ENCODE measurements around the gene NEDD8.

Gene NEDD8

DNA sequence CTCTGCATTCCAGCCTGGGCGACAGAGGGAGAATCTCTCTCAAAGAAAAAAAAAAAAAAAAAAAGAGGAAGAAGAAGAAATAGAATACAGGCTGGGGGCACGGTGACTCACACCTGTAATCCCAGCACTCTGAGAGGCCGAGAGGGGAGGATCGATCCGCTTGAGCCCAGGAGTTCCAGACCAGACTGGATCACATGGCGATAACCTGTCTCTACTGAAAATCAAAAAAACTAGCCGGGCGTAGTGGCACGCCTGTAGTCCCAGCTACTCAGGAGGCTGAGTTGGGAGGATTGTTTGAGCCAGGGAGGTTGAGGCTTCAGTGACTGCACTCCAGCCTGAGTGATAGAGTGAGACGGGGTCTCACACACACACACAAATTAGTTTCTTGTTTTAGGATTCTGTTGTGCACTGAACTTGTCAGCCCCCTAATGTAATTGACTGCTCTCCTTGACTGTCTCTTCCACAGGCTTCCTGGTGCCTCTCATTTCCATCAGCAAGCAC, 11.2 kb upstream of the NEDD8 start:
- peak overlapping the region; percentile 73 for H3K4me3 ChIP-seq (ENCODE audit: low read depth, low read length)
- TF ChIP-seq, protein P1, sequence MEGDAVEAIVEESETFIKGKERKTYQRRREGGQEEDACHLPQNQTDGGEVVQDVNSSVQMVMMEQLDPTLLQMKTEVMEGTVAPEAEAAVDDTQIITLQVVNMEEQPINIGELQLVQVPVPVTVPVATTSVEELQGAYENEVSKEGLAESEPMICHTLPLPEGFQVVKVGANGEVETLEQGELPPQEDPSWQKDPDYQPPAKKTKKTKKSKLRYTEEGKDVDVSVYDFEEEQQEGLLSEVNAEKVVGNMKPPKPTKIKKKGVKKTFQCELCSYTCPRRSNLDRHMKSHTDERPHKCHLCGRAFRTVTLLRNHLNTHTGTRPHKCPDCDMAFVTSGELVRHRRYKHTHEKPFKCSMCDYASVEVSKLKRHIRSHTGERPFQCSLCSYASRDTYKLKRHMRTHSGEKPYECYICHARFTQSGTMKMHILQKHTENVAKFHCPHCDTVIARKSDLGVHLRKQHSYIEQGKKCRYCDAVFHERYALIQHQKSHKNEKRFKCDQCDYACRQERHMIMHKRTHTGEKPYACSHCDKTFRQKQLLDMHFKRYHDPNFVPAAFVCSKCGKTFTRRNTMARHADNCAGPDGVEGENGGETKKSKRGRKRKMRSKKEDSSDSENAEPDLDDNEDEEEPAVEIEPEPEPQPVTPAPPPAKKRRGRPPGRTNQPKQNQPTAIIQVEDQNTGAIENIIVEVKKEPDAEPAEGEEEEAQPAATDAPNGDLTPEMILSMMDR (IDR thresholded peaks at IDR 0.05; ENCODE audit: low read depth, low read length), result no peak

- peak overlapping the region; percentile 73 for H3K4me3 ChIP-seq (ENCODE audit: low read depth, low read length)
- TF ChIP-seq, protein P1 (IDR thresholded peaks at IDR 0.05; ENCODE audit: low read depth, low read length), result peak; percentile 43; the same call in 1 of the 2 replicates
These were observed 9.8 kb upstream of the NEDD8 start for GRCh38 chr14:24241829-24242443.

DNA sequence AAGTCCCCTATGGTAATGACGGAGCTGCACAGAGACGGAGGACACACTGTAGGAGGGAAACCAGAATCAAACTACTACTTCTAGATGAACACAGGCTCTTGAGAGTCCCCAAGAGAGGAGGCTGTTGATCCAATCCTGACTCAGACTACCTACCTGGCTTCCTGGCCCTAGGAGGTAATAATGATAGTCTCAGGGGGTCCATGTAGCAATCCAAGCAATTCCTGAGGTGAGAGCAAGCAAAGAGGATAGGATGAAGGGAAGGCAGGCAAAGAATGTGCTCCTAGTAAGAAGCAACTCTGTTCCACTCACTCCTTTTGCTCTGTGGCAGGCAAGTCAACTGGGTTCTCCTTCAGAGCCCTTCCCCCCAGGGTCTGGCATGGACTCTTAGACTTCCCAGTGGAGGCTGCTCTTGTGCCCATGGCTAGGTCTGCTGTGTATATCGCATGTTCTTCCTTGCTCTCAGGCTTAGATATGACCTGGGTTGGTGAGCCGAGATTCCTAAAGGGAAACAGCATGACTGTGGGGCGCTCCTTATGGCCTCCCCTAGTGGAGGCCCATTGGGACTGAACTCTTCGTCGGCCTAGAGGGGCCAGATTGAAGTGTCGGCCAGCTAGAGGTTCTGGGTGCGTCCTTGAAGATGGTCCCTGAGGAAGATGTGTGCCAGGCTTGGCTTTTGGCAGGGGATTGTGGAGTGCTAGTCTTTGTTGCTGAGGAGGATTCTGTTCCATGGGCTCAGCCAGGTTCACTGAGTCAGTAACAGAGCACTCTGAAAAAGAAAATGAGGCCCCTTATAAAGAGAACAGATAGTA, 8.1 kb upstream of the NEDD8 start:
- H3K4me3 ChIP-seq (ENCODE audit: low read depth, low read length), result no peak overlapping the region
- TF ChIP-seq, protein P1 (IDR thresholded peaks at IDR 0.05; ENCODE audit: low read depth, low read length), result no peak

GRCh38 chr14:24238527-24239037, 6.4 kb upstream of the NEDD8 start:
- no peak overlapping the region for H3K4me3 ChIP-seq (ENCODE audit: low read depth, low read length)
- TF ChIP-seq, protein P1 (IDR thresholded peaks at IDR 0.05; ENCODE audit: low read depth, low read length), result no peak

GRCh38 chr14:24238123-24238522, 6.0 kb upstream of the NEDD8 start:
- TF ChIP-seq, protein P1 (IDR thresholded peaks at IDR 0.05; ENCODE audit: low read depth, low read length), result no peak
- H3K4me3 ChIP-seq (ENCODE audit: low read depth, low read length), result no peak overlapping the region

DNA sequence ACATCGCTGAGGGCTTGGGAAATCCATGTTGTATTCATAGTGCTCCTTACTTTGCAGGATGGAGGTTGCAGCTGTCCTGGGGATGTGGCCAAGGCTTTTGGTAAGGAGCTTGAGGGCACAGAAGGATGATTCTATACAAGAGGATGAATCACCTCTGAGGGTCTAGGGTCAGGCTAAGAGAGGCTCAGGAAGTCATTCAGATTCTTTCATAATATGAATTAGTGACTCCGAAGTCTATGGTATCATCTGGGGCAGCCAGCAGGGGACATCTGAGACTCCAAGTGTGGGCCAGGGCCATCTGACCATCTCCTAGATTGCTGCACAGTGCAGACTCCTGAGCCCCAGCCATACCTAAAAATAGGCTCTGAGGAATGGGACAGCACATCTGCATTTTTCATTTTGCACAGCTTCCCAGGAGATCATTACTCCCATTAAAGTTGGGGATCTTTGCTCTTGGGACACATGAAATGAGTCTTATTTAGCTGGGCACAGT, 5.3 kb upstream of the NEDD8 start:
- no peak overlapping the region for H3K4me3 ChIP-seq (ENCODE audit: low read depth, low read length)
- TF ChIP-seq, protein P1 (IDR thresholded peaks at IDR 0.05; ENCODE audit: low read depth, low read length), result no peak

Measured in WI38 (cell line).